Measurements from ENCODE around the gene EXOC6B.

The EXOC6B gene

GRCh38 chr2:72828840-72829507, 3.1 kb upstream of the EXOC6B start:
- DNase-seq: no peak

- DNase-seq: no peak
Measured at GRCh38 chr2:72827966-72828646, 2.3 kb upstream of the EXOC6B start.

GRCh38 chr2:72827487-72827886, 1.7 kb upstream of the EXOC6B start:
- no peak for DNase-seq

GRCh38 chr2:72826156-72826477, 284 bp upstream of the EXOC6B start:
- DNase-seq: no peak

GRCh38 chr2:72824224-72824842, 1.5 kb downstream of the EXOC6B start:
- no peak for DNase-seq

GRCh38 chr2:72822794-72823193, 3.0 kb downstream of the EXOC6B start:
- no peak for DNase-seq

GRCh38 chr2:72821983-72822382, 3.9 kb downstream of the EXOC6B start:
- no peak for DNase-seq

- no peak for DNase-seq
Measured at GRCh38 chr2:72821118-72821517, 4.7 kb downstream of the EXOC6B start.

- DNase-seq: no peak
Measured at GRCh38 chr2:72819501-72819900, 6.3 kb downstream of the EXOC6B start.

- DNase-seq: no peak
Measured at GRCh38 chr2:72815655-72816278, 10.1 kb downstream of the EXOC6B start.

GRCh38 chr2:72813841-72814240, 12.0 kb downstream of the EXOC6B start:
- DNase-seq: no peak

GRCh38 chr2:72810165-72810564, 15.7 kb downstream of the EXOC6B start:
- no peak for DNase-seq

GRCh38 chr2:72809095-72809494, 16.7 kb downstream of the EXOC6B start:
- DNase-seq: no peak

- DNase-seq: no peak
Measured at GRCh38 chr2:72806280-72806945, 19.4 kb downstream of the EXOC6B start.

GRCh38 chr2:72803626-72804320, 22.1 kb downstream of the EXOC6B start:
- no peak for DNase-seq

- DNase-seq: no peak
Measured at GRCh38 chr2:72803151-72803550, 22.7 kb downstream of the EXOC6B start.

GRCh38 chr2:72800492-72800891, 25.3 kb downstream of the EXOC6B start:
- no peak for DNase-seq

- DNase-seq: no peak
Measured at GRCh38 chr2:72797740-72798139, 28.1 kb downstream of the EXOC6B start.

GRCh38 chr2:72796766-72797165, 29.1 kb downstream of the EXOC6B start:
- DNase-seq: no peak

- no peak for DNase-seq
Measured at GRCh38 chr2:72794572-72794971, 31.3 kb downstream of the EXOC6B start.

GRCh38 chr2:72793798-72794440, 31.9 kb downstream of the EXOC6B start:
- DNase-seq: no peak

GRCh38 chr2:72789241-72789640, 36.6 kb downstream of the EXOC6B start:
- DNase-seq: no peak
